ENCODE data around the gene DCX.

DNA sequence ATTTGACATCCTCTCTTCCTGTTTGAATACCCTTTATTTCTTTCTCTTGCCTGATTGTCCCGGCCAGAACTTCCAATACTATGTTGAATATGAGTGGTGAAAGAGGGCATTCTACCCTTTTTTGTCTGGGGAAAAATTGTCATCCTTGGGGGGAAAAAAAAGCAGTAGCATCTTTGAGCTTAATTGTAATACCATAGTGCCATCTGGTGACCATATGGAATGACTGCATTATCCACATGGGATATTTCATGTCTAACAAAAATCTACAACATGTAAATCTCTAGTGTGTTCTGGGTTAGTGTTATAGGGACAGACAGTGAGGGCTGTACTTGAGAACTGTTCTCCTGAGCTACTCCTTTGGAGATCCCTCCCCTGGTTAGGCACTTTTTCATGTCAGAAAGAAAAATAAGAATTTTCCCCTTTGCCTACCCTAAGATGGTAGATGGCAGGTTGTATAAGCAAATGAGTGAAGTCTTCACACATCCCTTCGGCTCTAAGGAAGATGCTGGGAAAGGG, 167.7 kb downstream of the DCX start:
- TF ChIP-seq EZH2 (IDR thresholded peaks at IDR 0.05; ENCODE audit: insufficient read depth, poor library complexity, severe bottlenecking), result no peak
- no peak for TF ChIP-seq EZH2phosphoT487 (IDR thresholded peaks at IDR 0.05; ENCODE audit: insufficient read depth, low read depth)
